ENCODE results near the gene FAM135A. TPM values are rescaled to one million over a fixed set of nuclear protein-coding genes. Genes with fewer than 3 reads are reported as not detected.

FAM135A gene
- 9.9 and 11.8 TPM in 2 replicates for total RNA-seq

DNA sequence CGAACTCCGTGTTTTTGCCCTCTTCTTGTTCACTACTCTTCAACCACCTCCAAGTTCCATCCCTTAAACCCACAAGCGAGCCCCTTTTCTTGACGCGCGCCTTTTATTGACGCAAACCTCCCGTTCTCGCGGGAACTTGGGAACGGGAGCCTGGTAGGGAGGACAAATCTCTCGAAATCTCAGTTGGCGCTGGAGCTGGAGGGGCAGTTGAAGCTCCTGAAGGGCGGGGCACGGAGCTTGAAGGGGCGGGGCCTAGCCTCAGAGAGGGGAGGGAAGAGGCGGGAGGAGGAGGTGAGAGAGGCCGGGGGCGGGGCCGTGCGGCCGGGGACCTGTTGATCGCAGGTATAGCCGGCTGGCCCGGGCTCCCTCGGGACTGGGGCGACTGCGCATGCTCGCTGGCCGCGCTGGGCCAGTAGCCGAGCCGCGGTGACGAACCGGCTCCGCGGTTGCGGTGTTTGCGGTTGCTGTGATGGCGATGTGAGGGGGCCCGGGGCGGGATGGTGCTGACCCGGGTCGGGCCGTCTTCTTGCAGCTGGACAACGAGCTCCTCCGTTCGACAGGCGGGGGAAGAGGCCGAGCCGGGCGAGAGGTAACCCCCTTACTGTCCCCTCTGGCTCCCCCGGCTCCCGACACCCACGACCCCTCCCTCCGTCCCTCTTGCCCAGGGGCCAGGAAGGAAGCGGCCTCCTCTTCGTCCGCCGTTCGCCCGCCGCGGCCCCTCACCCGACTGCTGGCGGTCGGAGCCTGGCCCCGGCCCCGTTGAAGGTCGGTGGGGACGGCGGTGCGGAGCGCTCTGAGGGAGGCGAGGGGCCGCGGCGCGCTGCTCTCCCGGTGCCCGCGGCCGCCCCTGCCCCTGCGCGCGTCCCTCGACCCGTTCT lies at the start of gene FAM135A:
TSS of gene FAM135A (plus strand) at position 395 of the 878 bp plus-strand sequence. CDS start 14,835 bp downstream, outside the sequence.
- Mint-ChIP-seq H3K4me1 (ENCODE audit: low read depth) (peaks cover 25% of the 10 kb centered on the region), H3K36me3 (ENCODE audit: low read depth) (peaks cover 5% of the 10 kb centered on the region), H3K27me3 (ENCODE audit: insufficient read depth) (peaks cover 7% of the 10 kb centered on the region), H3K9me3 (no peaks in the 10 kb centered on the region), H3K27ac (peak within 1 kb of the TSS; percentile 92), H3K4me3 (peak within 1 kb of the TSS; percentile 98)
- peak; percentile 91 for DNase-seq (ENCODE audit: low spot score)
- intact Hi-C loops (cut with micrococcal nuclease) = loop anchor here (1.0 to 2.0 kb wide), 6 partner anchors 45 to 875 kb away; partner anchors contain the start of genes OGFRL1, SDHAF4 and SMAP1

DNA sequence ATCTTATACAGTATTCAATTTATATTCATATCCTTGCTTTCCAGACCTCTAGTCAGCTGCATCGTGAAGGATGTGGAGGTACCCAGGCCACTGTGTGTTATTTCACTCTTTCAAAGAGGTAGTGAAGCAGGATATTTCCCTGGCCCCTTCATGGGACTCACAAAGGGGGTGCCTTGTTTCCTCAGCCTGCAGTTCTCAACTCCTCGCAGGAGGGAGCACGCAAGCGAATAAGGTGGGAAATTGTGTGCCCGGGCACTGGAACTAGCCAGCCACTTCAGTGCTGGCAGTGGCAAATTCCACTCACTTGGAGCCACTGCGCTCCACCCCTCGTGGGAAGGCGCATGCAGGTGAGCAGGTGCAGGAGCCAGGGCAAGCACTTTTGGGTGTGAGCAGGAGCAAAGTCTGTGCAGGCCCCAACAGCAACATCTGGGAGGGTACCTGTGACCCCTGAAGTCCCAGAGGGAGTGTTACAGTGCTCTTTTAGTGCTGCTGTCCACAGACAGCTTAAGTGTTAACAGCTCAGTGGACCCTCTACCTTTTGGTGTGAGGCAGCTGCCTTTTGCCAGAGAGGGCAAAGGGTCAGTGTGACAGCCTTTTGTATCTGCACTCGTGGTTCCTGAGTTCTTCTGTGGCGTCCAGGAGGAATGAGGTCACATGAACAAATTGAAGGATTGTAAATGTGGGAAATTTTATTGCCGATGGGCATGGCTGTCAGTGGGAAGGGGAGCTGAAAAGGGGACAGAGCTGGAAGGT lies 49.4 kb upstream of the FAM135A start:
- Mint-ChIP-seq H3K36me3 (ENCODE audit: low read depth) (no peaks in the 10 kb centered on the region), H3K9me3 (no peaks in the 10 kb centered on the region), H3K4me1 (ENCODE audit: low read depth) (no peaks in the 10 kb centered on the region), H3K27me3 (ENCODE audit: insufficient read depth) (peaks cover 12% of the 10 kb centered on the region), H3K27ac (no peak overlapping the region), H3K4me3 (no peak overlapping the region)
- no peak for DNase-seq (ENCODE audit: low spot score)
- intact Hi-C loops (cut with micrococcal nuclease) = no loop called here

DNA sequence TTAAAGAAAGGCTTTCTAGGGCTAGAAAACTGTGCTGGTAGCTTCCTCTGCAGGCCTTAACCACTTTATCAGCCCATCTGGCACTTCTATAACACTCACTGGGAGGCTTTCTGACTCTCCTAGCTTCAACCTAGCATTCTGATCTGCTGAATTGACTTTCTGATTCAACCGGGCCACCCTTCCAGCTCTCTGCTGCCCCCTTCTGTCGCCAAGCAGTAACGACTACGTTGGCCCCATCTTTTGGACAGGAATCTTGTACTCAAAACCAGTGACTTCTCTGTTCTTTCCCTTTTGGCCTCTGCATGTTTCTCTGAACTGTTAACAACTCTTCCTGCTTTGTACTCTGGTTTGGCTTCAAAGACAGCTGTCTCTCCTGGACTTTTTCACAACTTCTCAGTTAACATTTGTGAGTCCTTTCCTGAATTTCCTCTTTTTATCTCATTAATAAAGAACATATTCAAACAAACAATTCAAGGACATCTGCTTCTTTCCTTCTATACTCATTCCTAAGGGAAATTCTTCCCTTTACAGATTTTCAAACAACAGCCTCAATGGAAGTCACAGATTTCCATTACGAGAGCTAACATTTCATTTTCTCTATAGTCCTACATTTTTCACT lies 43.9 kb upstream of the FAM135A start:
- intact Hi-C loops (cut with micrococcal nuclease) = loop anchor here (1.0 to 2.0 kb wide), 4 partner anchors 43 to 317 kb away; partner anchors contain the start of gene FAM135A
- H3K27me3 Mint-ChIP-seq (ENCODE audit: insufficient read depth) = peaks cover 24% of the 10 kb centered on the region
- no peak overlapping the region for H3K27ac Mint-ChIP-seq
- H3K4me1 Mint-ChIP-seq (ENCODE audit: low read depth) = no peaks in the 10 kb centered on the region
- no peak overlapping the region for H3K4me3 Mint-ChIP-seq
- peak; percentile 43 for DNase-seq (ENCODE audit: low spot score)
- no peaks in the 10 kb centered on the region for H3K36me3 Mint-ChIP-seq (ENCODE audit: low read depth)
- no peaks in the 10 kb centered on the region for H3K9me3 Mint-ChIP-seq

DNA sequence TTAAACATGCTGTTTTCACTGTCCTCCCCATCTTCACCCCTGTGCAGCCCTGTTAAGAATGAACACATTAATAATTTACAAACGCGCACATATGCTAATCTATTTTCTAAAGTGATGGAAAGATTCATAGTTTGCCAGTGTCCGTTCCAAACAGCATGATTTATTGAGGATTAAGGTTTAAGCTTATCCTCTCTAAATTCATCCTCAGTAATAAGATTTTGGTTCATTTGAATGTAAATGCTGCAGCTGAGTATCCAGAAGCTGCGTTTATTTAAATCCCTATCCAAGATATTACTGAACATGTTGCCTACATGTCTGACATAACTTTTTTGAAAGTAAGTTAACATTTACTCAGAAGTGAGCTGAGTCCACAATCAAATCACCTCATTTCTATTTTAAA lies 42.8 kb upstream of the FAM135A start:
- intact Hi-C loops (cut with micrococcal nuclease) = loop anchor here (2.0 kb wide), 1 partner anchor 642 kb away; no protein-coding TSS in a partner anchor
- Mint-ChIP-seq H3K36me3 (ENCODE audit: low read depth) (no peaks in the 10 kb centered on the region), H3K27ac (no peak overlapping the region), H3K9me3 (no peaks in the 10 kb centered on the region), H3K4me1 (ENCODE audit: low read depth) (no peaks in the 10 kb centered on the region), H3K27me3 (ENCODE audit: insufficient read depth) (peaks cover 27% of the 10 kb centered on the region), H3K4me3 (no peak overlapping the region)
- no peak for DNase-seq (ENCODE audit: low spot score)

DNA sequence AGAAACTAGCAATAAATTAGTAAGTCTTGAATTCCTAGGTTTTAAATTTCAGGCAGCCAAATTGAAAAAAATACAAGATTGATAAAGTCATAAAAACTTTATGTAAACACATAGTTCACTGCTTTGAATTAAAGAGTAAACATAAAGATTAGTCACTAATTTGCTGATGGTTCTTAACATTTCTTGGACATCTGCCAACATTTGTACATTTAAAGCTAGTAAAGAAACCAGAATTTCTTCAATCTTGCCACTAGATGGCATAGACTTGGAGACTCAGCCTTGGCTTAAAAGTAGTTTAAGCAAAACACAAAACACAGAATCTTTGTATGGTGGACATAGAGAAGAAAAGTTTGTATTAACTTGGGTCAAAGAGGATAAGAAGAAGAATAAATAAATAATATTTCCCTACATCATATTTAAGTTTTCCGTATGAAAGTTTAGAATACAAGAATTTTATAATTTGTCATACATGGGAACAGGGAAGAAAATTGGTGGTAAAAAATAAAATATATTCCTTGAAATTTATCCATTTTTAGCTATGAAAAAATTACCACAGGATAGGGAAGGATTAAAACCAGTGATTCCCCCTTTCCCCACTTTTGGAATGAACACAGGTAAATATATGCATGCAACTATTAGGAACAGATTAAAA lies 41.7 kb upstream of the FAM135A start:
- intact Hi-C loops (cut with micrococcal nuclease) = loop anchor here (1.0 to 2.0 kb wide), 2 partner anchors 513 to 641 kb away; no protein-coding TSS in a partner anchor
- no peak overlapping the region for H3K4me3 Mint-ChIP-seq
- H3K27ac Mint-ChIP-seq = no peak overlapping the region
- no peaks in the 10 kb centered on the region for H3K4me1 Mint-ChIP-seq (ENCODE audit: low read depth)
- H3K9me3 Mint-ChIP-seq = no peaks in the 10 kb centered on the region
- peaks cover 31% of the 10 kb centered on the region for H3K27me3 Mint-ChIP-seq (ENCODE audit: insufficient read depth)
- no peak for DNase-seq (ENCODE audit: low spot score)
- H3K36me3 Mint-ChIP-seq (ENCODE audit: low read depth) = no peaks in the 10 kb centered on the region

DNA sequence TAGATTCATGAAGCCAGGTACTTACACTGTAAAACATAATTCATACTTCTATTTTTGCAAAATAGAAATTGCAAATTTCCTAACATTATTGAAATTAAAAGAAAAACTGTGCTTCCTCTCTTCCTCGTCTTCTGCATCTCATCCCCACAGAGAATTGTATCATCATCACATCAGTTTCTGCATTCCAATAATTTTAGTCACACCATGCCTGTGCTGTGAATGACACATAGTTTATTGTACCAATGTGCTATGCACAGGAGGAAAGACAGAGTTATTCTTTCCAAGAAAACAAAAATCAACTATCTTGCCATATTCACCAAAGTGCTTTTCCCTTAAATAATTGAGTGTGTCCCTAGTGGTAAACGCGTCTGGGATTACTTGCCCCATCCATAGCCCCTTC lies 38.1 kb upstream of the FAM135A start:
- no peak for DNase-seq (ENCODE audit: low spot score)
- Mint-ChIP-seq H3K27me3 (ENCODE audit: insufficient read depth) (peaks cover 24% of the 10 kb centered on the region), H3K9me3 (no peaks in the 10 kb centered on the region), H3K4me1 (ENCODE audit: low read depth) (no peaks in the 10 kb centered on the region), H3K4me3 (no peak overlapping the region), H3K36me3 (ENCODE audit: low read depth) (no peaks in the 10 kb centered on the region), H3K27ac (no peak overlapping the region)
- intact Hi-C loops (cut with micrococcal nuclease) = no loop called here

DNA sequence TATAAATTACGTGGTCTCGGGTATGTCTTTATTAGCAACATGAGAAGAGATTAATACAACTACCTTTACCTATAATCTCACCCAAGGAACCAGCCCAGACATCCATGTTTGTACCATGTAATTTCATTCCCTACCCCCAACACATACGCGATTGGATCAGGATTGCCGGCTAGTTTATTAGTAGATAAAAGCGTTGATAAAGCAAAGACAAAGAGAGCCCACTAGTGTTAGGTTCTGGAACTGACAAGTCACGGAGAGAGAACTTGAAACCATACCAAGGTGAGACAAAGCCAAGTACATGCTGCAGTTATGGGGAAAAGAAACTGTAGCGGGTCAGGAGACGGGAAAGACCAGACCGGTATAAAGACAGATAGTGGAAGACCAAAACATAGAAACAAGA lies 37.4 kb upstream of the FAM135A start:
- H3K36me3 Mint-ChIP-seq (ENCODE audit: low read depth) = no peaks in the 10 kb centered on the region
- H3K4me3 Mint-ChIP-seq = no peak overlapping the region
- no peaks in the 10 kb centered on the region for H3K9me3 Mint-ChIP-seq
- intact Hi-C loops (cut with micrococcal nuclease) = no loop called here
- no peak for DNase-seq (ENCODE audit: low spot score)
- H3K4me1 Mint-ChIP-seq (ENCODE audit: low read depth) = no peaks in the 10 kb centered on the region
- no peak overlapping the region for H3K27ac Mint-ChIP-seq
- peaks cover 24% of the 10 kb centered on the region for H3K27me3 Mint-ChIP-seq (ENCODE audit: insufficient read depth)

DNA sequence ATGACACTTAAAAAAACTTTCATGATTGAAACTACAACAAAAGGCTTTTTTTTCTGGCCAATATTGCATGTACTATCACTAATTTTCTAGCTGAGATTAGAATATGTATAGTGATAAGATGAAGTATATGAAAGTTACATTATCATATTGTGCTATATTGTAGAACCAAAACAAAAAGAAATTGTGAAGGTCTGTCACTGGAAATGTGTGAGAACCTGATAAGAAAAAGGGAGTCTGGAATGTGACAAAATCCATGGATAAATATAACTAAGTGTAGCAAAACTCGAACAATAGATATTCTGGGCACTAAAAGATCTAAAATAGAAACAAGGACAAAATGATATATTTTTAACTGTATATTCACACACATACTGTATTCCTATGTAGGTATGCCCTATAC lies 36.7 kb upstream of the FAM135A start:
- Mint-ChIP-seq H3K27me3 (ENCODE audit: insufficient read depth) (peaks cover 20% of the 10 kb centered on the region), H3K36me3 (ENCODE audit: low read depth) (no peaks in the 10 kb centered on the region), H3K4me3 (no peak overlapping the region), H3K27ac (no peak overlapping the region), H3K4me1 (ENCODE audit: low read depth) (no peaks in the 10 kb centered on the region), H3K9me3 (no peaks in the 10 kb centered on the region)
- intact Hi-C loops (cut with micrococcal nuclease) = no loop called here
- no peak for DNase-seq (ENCODE audit: low spot score)

DNA sequence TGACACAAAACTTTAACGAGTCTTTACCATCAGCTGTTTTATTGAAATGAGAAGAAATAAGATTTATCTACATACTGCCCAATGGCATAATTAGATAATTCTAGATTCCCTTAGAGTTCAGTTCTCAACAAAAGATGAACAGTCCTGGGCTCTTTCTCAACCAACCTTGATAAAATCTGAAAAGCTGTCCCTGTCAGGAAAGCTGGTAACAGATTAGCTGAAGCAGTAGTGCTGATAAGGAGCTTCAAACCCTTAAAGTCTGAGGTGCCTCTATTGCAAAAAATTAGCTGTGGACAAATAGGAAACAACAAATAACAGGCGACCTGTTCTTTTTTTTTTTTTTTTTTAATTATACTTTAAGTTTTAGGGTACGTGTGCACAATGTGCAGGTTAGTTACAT lies 35.9 kb upstream of the FAM135A start:
- Mint-ChIP-seq H3K9me3 (no peaks in the 10 kb centered on the region), H3K36me3 (ENCODE audit: low read depth) (no peaks in the 10 kb centered on the region), H3K4me3 (no peak overlapping the region), H3K27me3 (ENCODE audit: insufficient read depth) (peaks cover 18% of the 10 kb centered on the region), H3K27ac (no peak overlapping the region), H3K4me1 (ENCODE audit: low read depth) (no peaks in the 10 kb centered on the region)
- intact Hi-C loops (cut with micrococcal nuclease) = no loop called here
- DNase-seq (ENCODE audit: low spot score) = no peak

DNA sequence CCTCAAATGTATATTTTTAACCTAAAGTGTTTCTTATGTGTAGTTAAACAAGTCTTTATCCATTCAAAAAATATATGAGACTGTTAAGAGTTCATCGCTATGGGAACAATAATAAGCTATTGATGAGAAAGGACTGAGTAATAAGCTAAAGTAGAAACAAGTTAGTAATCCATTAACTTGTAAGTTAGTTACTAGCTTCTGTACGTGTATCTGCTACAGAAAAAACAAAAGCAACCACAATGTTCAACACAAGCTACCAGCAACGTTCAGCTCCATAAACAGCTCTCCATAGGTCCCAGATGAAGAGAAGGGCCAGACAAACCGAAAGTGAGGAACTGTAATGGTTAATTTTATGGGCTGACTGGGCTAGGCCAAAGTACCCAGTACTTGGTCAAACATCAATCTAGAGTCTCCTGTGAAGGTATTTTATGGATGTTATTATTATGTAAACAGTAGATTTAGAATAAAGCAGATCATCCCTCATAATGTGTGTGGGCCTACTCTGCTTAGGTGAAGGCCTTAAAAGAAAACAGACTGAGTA lies 33.8 kb upstream of the FAM135A start:
- Mint-ChIP-seq H3K27me3 (ENCODE audit: insufficient read depth) (peaks cover 13% of the 10 kb centered on the region), H3K4me3 (no peak overlapping the region), H3K4me1 (ENCODE audit: low read depth) (no peaks in the 10 kb centered on the region), H3K36me3 (ENCODE audit: low read depth) (no peaks in the 10 kb centered on the region), H3K27ac (no peak overlapping the region), H3K9me3 (no peaks in the 10 kb centered on the region)
- intact Hi-C loops (cut with micrococcal nuclease) = no loop called here
- no peak for DNase-seq (ENCODE audit: low spot score)

DNA sequence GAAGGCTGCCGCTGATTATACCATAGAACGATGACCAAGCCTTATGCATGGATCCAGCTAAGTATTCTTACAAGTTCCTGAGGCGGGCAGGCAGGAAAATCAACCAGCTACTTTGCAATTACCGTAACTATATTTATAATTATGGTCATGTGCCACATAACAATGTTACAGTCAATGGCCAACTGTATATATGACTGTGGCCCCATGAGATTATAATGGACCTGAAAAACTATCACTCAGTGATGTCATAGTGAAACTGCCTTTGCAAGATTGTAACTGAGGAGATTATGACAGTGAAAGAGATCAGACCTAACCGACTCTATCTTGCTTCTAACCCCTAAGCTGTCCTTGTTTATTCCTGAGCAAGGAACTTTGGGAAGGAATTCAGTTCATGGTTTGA lies 33.1 kb upstream of the FAM135A start:
- intact Hi-C loops (cut with micrococcal nuclease) = no loop called here
- H3K27me3 Mint-ChIP-seq (ENCODE audit: insufficient read depth) = peaks cover 11% of the 10 kb centered on the region
- H3K9me3 Mint-ChIP-seq = no peaks in the 10 kb centered on the region
- H3K4me1 Mint-ChIP-seq (ENCODE audit: low read depth) = no peaks in the 10 kb centered on the region
- no peaks in the 10 kb centered on the region for H3K36me3 Mint-ChIP-seq (ENCODE audit: low read depth)
- H3K27ac Mint-ChIP-seq = no peak overlapping the region
- DNase-seq (ENCODE audit: low spot score) = no peak
- H3K4me3 Mint-ChIP-seq = no peak overlapping the region

DNA sequence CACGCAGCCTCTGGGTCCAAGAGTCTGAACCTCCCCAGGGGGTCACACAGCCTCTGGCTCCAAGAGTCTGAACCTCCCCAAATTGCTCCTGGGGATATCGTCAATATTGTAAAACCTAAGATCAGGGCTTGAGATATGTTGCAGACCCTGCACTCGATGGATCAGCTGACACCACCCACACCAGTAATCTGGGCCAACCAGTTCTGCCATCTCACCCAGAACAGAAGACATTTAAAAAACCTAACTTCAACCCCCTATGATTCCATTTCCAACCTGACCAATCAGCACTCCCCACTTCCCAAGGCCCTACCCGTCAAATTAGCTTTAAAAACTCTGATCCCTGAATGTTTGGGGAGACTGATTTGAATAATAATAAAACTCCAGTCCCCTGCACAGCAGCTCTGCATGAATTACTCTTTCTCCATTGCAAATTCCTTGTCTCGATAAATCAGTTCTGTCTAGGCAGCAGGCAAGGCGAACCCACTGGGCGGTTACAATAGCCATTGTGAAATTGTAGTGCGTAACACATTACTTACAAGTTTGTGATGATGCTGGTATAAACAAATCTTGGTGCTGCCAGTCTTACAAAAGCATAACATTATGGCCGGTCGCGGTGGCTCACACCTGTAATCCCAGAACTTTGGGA lies 32.4 kb upstream of the FAM135A start:
- peaks cover 8% of the 10 kb centered on the region for H3K27me3 Mint-ChIP-seq (ENCODE audit: insufficient read depth)
- DNase-seq (ENCODE audit: low spot score) = no peak
- intact Hi-C loops (cut with micrococcal nuclease) = no loop called here
- no peaks in the 10 kb centered on the region for H3K4me1 Mint-ChIP-seq (ENCODE audit: low read depth)
- H3K27ac Mint-ChIP-seq = no peak overlapping the region
- H3K36me3 Mint-ChIP-seq (ENCODE audit: low read depth) = no peaks in the 10 kb centered on the region
- no peak overlapping the region for H3K4me3 Mint-ChIP-seq
- H3K9me3 Mint-ChIP-seq = no peaks in the 10 kb centered on the region
